Subcutaneous abdominal adipose tissue (tissue), 5 donors: ENCODE results near the gene SLX9.

ENCODE experiments used
- H3K27ac ChIP-seq: one replicate; pipeline ENCODE4 v1.7.0; 2013; ENCODE audit warnings: low read depth, mild to moderate bottlenecking, inconsistent platforms, low read length, moderate library complexity
- H3K27me3 ChIP-seq, 5 donors: one replicate each; pipeline ENCODE4 v1.7.0; 2013; ENCODE audit warnings: low read length in 5 of 5, inconsistent platforms in 1 of 5; ENCODE audit not compliant: control insufficient read depth in 5 of 5, insufficient read depth in 4 of 5
- H3K36me3 ChIP-seq, 5 donors: one replicate each; pipeline ENCODE4 v1.7.0; 2013; ENCODE audit warnings: low read length in 5 of 5; ENCODE audit not compliant: control insufficient read depth in 5 of 5, insufficient read depth in 5 of 5
- H3K4me1 ChIP-seq, 5 donors: one replicate each; pipeline ENCODE4 v1.7.0; 2013; ENCODE audit warnings: low read length in 5 of 5, mild to moderate bottlenecking in 3 of 5, moderate library complexity in 1 of 5; ENCODE audit not compliant: control insufficient read depth in 5 of 5, insufficient read depth in 5 of 5
- H3K4me3 ChIP-seq, 5 donors: one replicate each; pipeline ENCODE4 v1.7.0; 2013; ENCODE audit warnings: low read length in 5 of 5, low read depth in 1 of 5
- H3K9ac ChIP-seq, 5 donors: one replicate each; pipeline ENCODE4 v1.7.0; 2013; ENCODE audit warnings: low read length in 5 of 5, mild to moderate bottlenecking in 4 of 5, moderate library complexity in 3 of 5
- H3K9me3 ChIP-seq, 5 donors: one replicate each; pipeline ENCODE4 v1.7.0; 2013; ENCODE audit warnings: low read length in 5 of 5; ENCODE audit not compliant: control insufficient read depth in 5 of 5
- donor health status: healthy.
- donor health status: healthy.
- donor health status: healthy.
- donor health status: healthy.
- donor health status: healthy.

The SLX9 gene

DNA sequence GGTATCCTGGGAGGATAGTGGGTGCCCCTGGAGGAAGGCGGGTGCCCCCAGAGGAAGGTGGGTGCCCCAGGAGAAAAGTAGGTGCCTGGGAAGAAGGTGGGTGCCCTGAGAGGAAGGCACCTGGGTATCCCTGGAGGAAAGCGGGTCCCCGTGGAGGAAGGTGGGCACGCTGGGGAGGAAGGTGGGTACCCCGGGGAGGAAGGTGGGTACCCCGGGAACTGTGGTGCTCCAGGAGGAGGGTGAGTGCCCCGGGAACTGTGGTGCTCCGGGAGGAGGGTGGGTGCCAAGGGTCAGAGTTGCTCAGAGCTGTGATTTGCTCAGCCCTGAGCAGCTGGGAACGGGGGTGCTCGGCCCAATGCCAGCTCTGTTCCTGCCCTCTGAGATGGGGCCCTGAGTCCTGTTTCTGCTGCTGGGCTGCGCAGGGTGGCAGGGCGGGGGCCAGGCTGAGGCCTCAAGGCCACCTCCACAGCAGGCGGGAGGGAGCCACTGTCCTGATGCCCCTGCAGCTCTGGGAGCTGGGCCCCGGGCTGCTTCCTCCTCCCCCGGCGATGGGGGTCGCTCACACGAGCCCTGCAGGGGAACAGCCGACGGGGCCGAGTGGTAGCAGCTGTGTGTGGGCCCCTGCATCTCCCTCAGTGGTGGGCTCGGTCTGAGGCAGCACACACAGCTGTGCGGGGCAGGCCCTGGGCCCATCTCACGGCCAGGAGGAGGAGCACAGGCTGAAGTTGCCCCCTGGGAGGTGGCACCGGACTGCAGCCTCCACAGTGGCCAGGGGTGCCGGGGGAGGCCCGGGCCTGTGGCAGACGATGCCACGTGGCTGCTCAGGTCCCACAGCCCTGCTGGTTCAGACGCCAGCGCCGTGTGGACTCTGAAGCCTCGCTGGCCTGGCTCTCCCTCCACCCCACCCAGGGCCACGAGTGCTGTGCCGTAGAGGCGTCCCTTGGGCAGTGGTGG is 57.4 kb downstream of the SLX9 start:
- Histone ChIP-seq H3K9me3 (no peaks in the 10 kb centered on the region), H3K27ac (no peak overlapping the region), H3K36me3 (no peaks in the 10 kb centered on the region), H3K27me3 (peaks cover 0 to 3% (median 0%) of the 10 kb centered on the region in 5 donors), H3K4me1 (peaks cover 4 to 35% (median 31%) of the 10 kb centered on the region in 5 donors), H3K9ac (no peak overlapping the region), H3K4me3 (no peak overlapping the region)

DNA sequence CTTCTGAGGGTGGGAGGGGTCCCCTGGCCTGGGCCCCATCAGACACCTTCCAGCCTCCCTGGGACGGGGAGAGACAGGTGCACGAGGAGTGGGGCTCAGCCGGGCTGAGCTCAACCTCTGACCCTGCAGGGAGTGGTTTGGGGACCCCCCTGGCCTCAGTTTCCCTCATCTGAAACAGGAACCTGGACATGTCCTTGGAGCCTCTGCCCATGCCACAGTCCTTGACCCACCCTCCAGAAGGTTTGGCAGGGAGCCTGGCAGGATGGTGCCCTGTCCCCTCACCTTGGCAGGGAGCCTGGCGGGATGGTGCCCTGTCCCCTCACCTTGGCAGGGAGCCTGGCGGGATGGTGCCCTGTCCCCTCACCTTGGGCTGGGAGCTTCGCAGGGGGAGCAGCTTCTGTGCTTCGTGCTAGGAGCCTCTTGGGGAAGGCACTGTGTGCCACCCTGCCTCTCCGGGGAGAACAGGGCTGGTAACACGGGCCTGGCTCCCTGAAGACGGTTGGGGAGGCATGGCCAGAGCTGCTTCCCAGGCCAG is 58.3 kb downstream of the SLX9 start:
- Histone ChIP-seq H3K4me1 (peaks cover 4 to 33% (median 27%) of the 10 kb centered on the region in 5 donors), H3K27ac (no peak overlapping the region), H3K27me3 (peaks cover 0 to 3% (median 0%) of the 10 kb centered on the region in 5 donors), H3K36me3 (no peaks in the 10 kb centered on the region), H3K9ac (no peak overlapping the region), H3K4me3 (no peak overlapping the region), H3K9me3 (no peaks in the 10 kb centered on the region)

DNA sequence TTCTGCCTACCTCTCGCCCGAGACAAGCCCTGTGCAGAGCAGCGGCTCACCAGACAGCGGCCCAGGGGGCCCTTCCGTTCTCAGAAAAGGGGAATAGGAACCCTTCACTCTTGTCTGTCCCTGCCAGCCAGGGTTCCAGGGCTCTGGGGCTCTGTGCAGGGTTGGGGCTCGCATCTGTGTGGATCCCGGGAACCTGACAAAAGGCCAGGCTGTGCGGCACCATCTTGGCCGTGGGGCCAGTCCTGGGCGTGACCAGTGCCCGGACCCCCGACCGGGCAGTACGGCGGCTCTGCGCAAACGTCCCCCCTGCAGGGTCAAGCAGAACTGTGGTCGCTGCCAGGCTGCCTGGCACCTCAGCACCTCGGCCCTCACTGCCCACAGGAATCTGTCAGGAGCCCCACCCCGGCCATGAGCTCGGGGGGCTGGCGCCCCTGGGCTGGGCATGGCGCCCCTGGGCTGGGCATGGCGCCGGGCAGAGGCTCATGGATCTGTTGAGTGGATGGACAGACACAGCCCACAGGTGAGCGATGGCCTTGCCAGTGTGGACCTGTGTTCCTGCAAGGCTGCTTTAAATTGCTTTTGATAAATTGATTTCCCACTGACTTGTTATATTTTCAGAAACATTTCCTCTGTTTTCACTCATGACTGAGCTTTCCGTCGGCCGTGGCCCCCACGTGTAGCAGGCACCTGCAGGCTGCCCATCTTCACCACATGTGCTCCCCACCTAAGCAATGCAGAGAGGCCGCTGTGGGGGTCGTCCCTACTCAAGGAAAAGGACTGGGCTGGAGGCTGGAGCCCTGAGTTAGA is 59.0 kb downstream of the SLX9 start:
- Histone ChIP-seq H3K9me3 (no peaks in the 10 kb centered on the region), H3K27me3 (peaks cover 0 to 3% (median 0%) of the 10 kb centered on the region in 5 donors), H3K4me3 (no peak overlapping the region), H3K9ac (no peak overlapping the region), H3K4me1 (peaks cover 4 to 32% (median 25%) of the 10 kb centered on the region in 5 donors), H3K36me3 (no peaks in the 10 kb centered on the region), H3K27ac (no peak overlapping the region)

DNA sequence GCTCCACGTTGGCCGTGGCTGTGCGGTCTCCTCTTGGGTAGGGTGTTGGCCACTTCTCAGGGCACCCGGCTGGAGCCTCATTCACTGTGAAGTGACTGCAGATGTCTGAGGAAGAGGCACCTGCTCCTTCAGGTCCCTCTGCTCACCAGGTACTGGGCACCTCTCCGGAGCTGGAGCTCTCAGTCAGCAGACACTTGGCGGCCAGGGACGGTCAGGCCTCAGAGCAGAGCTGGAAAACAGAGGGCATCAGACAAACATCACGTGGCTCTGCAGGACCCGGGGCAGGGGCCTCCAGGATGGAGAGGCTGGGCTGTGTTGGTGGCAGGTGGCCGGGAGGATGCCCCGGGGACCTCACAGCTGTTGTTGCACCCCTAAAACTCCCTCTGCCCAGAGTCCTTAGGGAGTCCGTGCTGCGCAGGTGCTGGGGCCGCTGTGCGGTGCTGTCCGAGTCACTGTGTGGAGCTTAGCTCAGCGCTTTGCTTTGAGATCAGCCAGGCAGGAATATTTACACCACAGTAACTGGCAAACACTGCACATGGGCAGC is 59.7 kb downstream of the SLX9 start:
- peaks cover 0 to 25% (median 19%) of the 10 kb centered on the region in 5 donors for H3K4me1 ChIP-seq
- peaks cover 0 to 3% (median 0%) of the 10 kb centered on the region in 5 donors for H3K27me3 ChIP-seq
- no peak overlapping the region for H3K9ac ChIP-seq
- H3K4me3 ChIP-seq: no peak overlapping the region
- peaks cover 0 to 2% (median 0%) of the 10 kb centered on the region in 5 donors for H3K9me3 ChIP-seq
- no peak overlapping the region for H3K27ac ChIP-seq
- H3K36me3 ChIP-seq: no peaks in the 10 kb centered on the region

DNA sequence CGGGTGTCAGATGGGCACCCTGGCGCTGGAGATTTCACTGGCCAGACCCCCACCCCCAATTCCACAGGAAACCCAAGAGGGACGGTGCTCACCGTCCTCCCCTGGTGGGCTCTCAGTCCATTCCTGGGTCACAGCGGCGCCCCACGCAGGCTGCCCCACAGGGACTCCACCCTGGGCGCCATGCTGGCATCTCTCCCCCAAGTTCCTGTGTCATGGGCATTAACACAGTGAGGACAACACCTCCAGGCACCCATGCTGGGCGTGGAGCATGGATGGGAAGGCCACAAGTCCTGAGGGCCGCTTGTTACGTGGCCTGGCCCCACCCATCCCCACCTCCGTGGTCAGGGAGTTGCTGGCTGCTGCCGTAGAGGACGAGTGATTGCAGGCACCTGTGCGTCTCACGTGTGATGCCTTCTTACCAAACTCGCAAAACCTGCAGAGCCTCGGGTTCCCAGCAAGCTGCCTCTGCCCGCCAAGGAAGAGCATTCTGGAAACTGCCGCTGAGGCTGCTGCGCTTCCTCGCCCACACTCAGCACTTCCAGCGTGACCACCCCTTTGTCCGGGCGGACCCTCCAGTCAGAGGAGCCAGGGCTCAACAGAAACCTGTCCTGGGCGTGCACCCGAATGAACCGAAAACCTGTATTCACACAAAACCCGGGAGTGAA is 60.3 kb downstream of the SLX9 start:
- Histone ChIP-seq H3K4me3 (no peak overlapping the region), H3K27me3 (peaks cover 0 to 3% (median 0%) of the 10 kb centered on the region in 5 donors), H3K4me1 (peaks cover 0 to 19% (median 13%) of the 10 kb centered on the region in 5 donors), H3K9me3 (peaks cover 0 to 6% (median 0%) of the 10 kb centered on the region in 5 donors), H3K36me3 (no peaks in the 10 kb centered on the region), H3K9ac (no peak overlapping the region), H3K27ac (no peak overlapping the region)

DNA sequence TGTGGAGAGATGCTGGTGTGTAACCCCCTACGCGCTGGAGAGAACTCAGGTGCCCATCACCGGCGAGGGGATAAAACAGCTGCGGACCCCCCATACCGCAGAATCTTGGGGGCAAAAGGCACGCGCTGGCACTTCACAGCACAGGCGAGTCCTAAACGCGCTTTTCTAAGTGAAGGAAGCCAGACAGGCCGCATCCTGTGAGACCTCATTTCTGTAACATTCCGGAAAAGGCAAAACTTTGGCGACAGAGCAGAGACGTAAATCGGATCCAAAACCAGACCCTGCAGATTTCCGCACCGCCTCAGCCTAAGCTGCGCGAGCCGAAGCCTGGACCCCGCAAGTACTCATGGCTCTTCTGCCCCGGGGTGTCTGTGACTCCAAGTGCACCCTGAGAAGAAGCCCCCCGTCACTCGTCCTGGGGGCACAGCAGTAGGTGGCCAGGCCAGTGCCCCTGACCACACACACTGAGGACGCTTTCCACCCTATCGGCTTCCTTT is 60.9 kb downstream of the SLX9 start:
- peak overlapping the region in 1 of 5 donors; percentile 30 for H3K9ac ChIP-seq
- peak overlapping the region in 1 of 5 donors; percentile 34 for H3K4me3 ChIP-seq
- peaks cover 0 to 6% (median 0%) of the 10 kb centered on the region in 5 donors for H3K9me3 ChIP-seq
- H3K4me1 ChIP-seq: peaks cover 0 to 16% (median 11%) of the 10 kb centered on the region in 5 donors
- no peak overlapping the region for H3K27ac ChIP-seq
- peaks cover 0 to 3% (median 0%) of the 10 kb centered on the region in 5 donors for H3K27me3 ChIP-seq
- no peaks in the 10 kb centered on the region for H3K36me3 ChIP-seq

DNA sequence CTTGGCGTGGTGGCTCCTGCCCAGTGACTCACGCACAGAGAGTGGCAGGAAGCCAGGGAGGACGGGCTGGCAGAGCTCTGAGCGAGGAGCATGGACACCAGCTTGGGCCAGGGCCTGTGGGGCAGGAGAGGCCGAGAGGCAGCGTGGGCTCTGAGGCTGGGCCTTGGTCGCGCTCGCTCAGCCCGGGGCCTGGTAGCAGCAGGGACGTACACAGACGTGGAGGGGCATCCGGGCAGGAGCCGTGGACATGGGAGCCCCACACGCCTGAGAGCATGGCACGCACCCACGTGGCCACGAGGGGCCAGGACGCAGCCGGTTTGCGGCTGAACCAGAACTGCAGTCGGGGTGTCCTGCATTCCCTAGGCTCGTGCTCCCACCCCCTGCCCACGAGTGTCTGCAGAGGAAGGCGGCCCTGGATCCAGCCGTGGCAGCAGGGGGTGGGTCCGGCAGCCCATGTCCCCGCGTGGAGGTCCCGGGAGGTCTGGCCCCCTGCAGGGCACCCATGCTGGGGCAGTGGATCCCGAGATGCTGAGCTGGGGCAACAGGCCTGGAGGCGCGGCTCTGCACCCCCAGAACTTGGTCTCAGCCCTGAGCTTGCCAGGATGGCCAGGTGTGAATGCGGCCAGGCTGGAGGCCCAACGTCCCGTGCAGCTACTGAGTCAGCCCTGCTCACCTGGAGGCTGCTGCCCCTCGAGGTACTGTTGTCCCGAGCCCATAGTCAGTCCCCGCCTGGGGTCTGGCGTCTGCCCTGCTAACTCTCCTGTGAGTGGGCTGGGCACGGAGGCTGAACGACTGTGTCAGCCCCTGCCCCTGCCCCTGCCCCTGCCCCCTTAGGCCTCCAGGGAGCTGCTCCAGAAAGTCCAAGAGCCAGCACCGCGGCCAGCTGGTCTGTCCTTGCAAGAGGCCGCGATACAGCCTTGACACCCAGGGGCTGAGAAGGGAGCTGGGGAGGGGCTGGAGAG is 61.6 kb downstream of the SLX9 start:
- H3K36me3 ChIP-seq: no peaks in the 10 kb centered on the region
- peaks cover 0 to 6% (median 0%) of the 10 kb centered on the region in 5 donors for H3K9me3 ChIP-seq
- H3K27me3 ChIP-seq: peaks cover 0 to 3% (median 0%) of the 10 kb centered on the region in 5 donors
- no peak overlapping the region for H3K9ac ChIP-seq
- peak overlapping the region in 1 of 5 donors; percentile 34 for H3K4me3 ChIP-seq
- H3K27ac ChIP-seq: no peak overlapping the region
- H3K4me1 ChIP-seq: peaks cover 0 to 16% (median 11%) of the 10 kb centered on the region in 5 donors

DNA sequence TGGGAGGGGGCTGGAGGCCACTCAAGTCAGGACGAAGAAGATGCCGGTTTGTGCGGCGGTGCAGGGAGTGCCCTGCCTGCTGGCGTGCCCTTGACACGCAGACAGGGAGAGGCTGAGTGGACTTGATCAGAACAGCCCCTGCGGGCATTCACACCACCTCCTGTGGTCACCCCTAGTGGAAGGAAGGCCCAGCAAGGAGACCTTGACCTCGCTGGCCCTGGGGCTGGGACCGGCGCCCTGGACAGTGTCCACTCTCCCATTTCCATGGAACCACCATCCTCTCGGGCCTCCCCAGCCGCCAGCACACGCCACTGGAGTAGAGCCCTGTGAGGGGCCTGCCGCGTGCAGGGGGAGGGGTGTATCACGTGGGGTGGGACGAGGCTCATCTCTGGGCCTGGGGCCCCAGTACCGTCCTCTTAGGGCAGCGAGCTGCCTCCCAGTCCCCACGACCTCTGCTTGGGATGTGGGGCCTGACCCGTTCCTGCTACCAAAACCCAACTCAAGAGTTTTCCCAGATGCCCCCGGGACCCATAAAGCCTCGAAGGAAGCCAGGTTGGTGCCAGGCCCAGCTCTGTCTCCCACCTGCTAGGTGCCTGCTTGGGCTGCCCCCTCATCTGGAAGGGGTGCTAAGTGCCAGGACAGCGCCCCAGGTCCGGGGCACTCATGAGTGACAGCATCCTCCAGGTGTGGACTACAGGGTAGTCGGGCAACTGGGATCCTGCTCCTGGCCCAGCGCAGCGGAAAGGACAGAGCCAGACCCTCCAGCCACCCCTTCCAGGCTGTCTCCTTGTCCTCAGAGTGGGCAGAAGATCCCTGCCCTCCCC is 62.8 kb downstream of the SLX9 start:
- Histone ChIP-seq H3K27ac (no peak overlapping the region), H3K27me3 (peaks cover 0 to 3% (median 0%) of the 10 kb centered on the region in 5 donors), H3K4me3 (no peak overlapping the region), H3K36me3 (no peaks in the 10 kb centered on the region), H3K4me1 (peaks cover 0 to 16% (median 11%) of the 10 kb centered on the region in 5 donors), H3K9ac (no peak overlapping the region), H3K9me3 (peaks cover 0 to 6% (median 0%) of the 10 kb centered on the region in 5 donors)
